ENCODE measurements around the gene RPL18A.
A peak's percentile ranks its signal among the peaks of the same experiment; 100 is the strongest.

RPL18A gene

GRCh38 chr19:17859533-17860330 is at the start of gene RPL18A:
TSS of gene RPL18A (plus strand) at chr19:17859910. CDS start at chr19:17859957, 47 bp downstream.
- TF ChIP-seq CTCF (conservative IDR thresholded peaks at IDR 0.05): peak; percentile 97
- peak within 1 kb of the TSS; percentile 98 for H3K27ac ChIP-seq

GRCh38 chr19:17811103-17811502 is 48.6 kb upstream of the RPL18A start:
- H3K27ac ChIP-seq: no peak overlapping the region
- TF ChIP-seq CTCF (conservative IDR thresholded peaks at IDR 0.05): no peak

GRCh38 chr19:17811681-17812080 is 48.0 kb upstream of the RPL18A start:
- H3K27ac ChIP-seq: no peak overlapping the region
- TF ChIP-seq CTCF (conservative IDR thresholded peaks at IDR 0.05): no peak

- no peak for TF ChIP-seq CTCF (conservative IDR thresholded peaks at IDR 0.05)
- H3K27ac ChIP-seq: no peak overlapping the region
Measured at GRCh38 chr19:17812099-17812498, 47.6 kb upstream of the RPL18A start.

GRCh38 chr19:17817668-17818363 is 41.9 kb upstream of the RPL18A start:
- TF ChIP-seq CTCF (conservative IDR thresholded peaks at IDR 0.05): no peak
- no peak overlapping the region for H3K27ac ChIP-seq

GRCh38 chr19:17821190-17821589 is 38.5 kb upstream of the RPL18A start, which contains the start of gene INSL3:
TSS of gene INSL3 (minus strand) at chr19:17821519. CDS start at chr19:17821506, 13 bp downstream.
- no peak for TF ChIP-seq CTCF (conservative IDR thresholded peaks at IDR 0.05)
- H3K27ac ChIP-seq: no peak within 1 kb of the TSS

GRCh38 chr19:17824339-17824738 is 35.4 kb upstream of the RPL18A start:
- no peak overlapping the region for H3K27ac ChIP-seq
- TF ChIP-seq CTCF (conservative IDR thresholded peaks at IDR 0.05): no peak

Data from VCaP (cell line).